ENCODE results near the gene C1QTNF12.

DNA sequence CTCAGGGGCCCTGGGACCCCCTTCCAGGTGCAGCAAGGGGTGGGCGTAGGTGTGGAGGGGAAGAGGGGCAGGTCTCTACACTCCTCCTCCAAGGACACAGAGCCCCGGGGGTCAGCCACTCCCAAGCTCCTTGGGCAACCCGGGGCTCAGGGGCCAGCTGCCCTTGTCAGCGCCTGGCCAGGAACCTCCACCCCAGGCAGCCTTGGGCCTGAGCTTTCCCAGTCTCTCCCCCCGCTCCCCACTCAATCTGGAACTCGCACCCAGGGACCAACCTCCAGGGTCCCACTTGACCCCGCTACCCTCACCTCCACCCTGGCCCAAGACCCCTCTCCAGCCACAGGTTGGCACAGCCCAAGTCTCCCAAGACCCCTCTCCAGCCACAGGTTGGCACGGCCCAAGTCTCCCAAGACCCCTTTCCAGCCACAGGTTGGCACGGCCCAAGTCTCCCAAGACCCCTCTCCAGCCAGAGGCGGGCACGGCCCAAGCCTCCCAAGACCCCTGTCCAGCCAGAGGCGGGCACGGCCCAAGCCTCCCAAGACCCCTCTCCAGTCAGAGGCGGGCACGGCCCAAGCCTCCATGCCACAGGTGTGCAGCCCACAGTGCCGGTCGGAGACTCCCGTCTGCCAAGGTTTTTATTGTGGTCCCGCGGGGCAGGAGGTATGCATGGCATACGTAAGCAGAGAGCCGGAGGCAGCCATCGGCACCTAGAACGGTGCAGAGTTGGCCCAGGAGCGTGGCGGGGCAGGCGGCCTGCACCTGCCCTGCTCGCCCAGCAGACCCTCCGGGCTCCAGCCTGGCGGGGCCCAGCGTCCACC is 35.6 kb downstream of the C1QTNF12 start:
- TF ChIP-seq MEF2A (IDR thresholded peaks at IDR 0.05; ENCODE audit: borderline replicate concordance, low read depth) (no peak), GABPA (IDR thresholded peaks at IDR 0.05; ENCODE audit: low read depth) (no peak), TCF12 (IDR thresholded peaks at IDR 0.05) (no peak), EP300 (IDR thresholded peaks at IDR 0.05; ENCODE audit: borderline replicate concordance in 1 of 2, low read depth in 1 of 2, low read length in 1 of 2) (no peak), CHD2 (IDR thresholded peaks at IDR 0.05; ENCODE audit: low read length, partially characterized antibody) (no peak), RAD21 (IDR thresholded peaks at IDR 0.05; ENCODE audit: low read length) (no peak), POLR2AphosphoS5 (IDR thresholded peaks at IDR 0.05; ENCODE audit: low read depth, low read length) (no peak)
- TF ChIP-seq, protein P1, sequence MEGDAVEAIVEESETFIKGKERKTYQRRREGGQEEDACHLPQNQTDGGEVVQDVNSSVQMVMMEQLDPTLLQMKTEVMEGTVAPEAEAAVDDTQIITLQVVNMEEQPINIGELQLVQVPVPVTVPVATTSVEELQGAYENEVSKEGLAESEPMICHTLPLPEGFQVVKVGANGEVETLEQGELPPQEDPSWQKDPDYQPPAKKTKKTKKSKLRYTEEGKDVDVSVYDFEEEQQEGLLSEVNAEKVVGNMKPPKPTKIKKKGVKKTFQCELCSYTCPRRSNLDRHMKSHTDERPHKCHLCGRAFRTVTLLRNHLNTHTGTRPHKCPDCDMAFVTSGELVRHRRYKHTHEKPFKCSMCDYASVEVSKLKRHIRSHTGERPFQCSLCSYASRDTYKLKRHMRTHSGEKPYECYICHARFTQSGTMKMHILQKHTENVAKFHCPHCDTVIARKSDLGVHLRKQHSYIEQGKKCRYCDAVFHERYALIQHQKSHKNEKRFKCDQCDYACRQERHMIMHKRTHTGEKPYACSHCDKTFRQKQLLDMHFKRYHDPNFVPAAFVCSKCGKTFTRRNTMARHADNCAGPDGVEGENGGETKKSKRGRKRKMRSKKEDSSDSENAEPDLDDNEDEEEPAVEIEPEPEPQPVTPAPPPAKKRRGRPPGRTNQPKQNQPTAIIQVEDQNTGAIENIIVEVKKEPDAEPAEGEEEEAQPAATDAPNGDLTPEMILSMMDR (IDR thresholded peaks at IDR 0.05), result no peak
- TF ChIP-seq, protein P2, sequence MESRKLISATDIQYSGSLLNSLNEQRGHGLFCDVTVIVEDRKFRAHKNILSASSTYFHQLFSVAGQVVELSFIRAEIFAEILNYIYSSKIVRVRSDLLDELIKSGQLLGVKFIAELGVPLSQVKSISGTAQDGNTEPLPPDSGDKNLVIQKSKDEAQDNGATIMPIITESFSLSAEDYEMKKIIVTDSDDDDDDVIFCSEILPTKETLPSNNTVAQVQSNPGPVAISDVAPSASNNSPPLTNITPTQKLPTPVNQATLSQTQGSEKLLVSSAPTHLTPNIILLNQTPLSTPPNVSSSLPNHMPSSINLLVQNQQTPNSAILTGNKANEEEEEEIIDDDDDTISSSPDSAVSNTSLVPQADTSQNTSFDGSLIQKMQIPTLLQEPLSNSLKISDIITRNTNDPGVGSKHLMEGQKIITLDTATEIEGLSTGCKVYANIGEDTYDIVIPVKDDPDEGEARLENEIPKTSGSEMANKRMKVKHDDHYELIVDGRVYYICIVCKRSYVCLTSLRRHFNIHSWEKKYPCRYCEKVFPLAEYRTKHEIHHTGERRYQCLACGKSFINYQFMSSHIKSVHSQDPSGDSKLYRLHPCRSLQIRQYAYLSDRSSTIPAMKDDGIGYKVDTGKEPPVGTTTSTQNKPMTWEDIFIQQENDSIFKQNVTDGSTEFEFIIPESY (IDR thresholded peaks at IDR 0.05; ENCODE audit: borderline replicate concordance, low read depth), result no peak
- TF ChIP-seq, protein P3, sequence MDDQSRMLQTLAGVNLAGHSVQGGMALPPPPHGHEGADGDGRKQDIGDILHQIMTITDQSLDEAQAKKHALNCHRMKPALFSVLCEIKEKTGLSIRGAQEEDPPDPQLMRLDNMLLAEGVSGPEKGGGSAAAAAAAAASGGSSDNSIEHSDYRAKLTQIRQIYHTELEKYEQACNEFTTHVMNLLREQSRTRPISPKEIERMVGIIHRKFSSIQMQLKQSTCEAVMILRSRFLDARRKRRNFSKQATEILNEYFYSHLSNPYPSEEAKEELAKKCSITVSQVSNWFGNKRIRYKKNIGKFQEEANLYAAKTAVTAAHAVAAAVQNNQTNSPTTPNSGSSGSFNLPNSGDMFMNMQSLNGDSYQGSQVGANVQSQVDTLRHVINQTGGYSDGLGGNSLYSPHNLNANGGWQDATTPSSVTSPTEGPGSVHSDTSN (IDR thresholded peaks at IDR 0.05), result no peak
- TF ChIP-seq, protein P4, sequence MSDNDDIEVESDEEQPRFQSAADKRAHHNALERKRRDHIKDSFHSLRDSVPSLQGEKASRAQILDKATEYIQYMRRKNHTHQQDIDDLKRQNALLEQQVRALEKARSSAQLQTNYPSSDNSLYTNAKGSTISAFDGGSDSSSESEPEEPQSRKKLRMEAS (IDR thresholded peaks at IDR 0.05; ENCODE audit: low read depth), result no peak
- TF ChIP-seq, protein P5, sequence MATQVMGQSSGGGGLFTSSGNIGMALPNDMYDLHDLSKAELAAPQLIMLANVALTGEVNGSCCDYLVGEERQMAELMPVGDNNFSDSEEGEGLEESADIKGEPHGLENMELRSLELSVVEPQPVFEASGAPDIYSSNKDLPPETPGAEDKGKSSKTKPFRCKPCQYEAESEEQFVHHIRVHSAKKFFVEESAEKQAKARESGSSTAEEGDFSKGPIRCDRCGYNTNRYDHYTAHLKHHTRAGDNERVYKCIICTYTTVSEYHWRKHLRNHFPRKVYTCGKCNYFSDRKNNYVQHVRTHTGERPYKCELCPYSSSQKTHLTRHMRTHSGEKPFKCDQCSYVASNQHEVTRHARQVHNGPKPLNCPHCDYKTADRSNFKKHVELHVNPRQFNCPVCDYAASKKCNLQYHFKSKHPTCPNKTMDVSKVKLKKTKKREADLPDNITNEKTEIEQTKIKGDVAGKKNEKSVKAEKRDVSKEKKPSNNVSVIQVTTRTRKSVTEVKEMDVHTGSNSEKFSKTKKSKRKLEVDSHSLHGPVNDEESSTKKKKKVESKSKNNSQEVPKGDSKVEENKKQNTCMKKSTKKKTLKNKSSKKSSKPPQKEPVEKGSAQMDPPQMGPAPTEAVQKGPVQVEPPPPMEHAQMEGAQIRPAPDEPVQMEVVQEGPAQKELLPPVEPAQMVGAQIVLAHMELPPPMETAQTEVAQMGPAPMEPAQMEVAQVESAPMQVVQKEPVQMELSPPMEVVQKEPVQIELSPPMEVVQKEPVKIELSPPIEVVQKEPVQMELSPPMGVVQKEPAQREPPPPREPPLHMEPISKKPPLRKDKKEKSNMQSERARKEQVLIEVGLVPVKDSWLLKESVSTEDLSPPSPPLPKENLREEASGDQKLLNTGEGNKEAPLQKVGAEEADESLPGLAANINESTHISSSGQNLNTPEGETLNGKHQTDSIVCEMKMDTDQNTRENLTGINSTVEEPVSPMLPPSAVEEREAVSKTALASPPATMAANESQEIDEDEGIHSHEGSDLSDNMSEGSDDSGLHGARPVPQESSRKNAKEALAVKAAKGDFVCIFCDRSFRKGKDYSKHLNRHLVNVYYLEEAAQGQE (IDR thresholded peaks at IDR 0.05; ENCODE audit: low read depth, low read length), result no peak

Measured in SK-N-SH (cell line).